ENCODE data around the gene SYS1.

DNA sequence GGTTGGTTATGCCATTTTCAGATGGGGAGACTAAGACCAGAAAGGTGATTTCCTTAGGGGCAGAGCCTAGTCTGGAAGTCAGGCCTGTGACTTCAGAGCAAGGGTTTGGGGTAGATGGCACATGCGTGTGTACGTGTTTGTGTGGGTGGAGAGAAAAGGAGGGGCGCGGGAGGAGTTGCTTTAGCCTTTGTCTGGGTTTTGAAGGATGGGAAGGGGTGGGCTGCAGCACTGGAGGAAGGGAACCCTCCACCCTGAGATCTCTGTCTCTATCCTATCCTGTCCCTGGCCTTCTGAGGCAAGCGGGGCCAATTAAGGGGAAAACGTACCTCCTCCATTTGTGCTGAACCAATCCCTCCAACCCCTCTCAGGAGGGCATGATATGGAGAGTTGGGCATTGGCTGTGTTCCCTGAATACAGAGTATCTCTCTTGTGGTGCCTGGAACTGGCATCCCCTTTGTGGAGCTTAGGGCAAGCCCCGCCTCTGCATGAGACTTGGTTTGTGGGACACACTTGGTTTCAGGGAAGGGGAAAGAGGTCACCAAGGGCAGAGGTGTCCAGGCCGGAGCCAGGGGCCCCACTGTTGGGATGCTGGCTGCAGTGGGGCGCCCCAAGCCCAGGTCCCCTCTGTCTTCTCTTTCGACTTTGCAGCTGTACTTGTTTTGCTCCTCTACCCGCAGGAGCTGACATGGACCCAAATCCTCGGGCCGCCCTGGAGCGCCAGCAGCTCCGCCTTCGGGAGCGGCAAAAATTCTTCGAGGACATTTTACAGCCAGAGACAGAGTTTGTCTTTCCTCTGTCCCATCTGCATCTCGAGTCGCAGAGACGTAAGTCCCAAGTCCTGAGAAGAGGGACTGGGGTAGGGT, 45.1 kb downstream of the SYS1 start, which contains the start of gene DBNDD2:
- TF ChIP-seq, protein P1, sequence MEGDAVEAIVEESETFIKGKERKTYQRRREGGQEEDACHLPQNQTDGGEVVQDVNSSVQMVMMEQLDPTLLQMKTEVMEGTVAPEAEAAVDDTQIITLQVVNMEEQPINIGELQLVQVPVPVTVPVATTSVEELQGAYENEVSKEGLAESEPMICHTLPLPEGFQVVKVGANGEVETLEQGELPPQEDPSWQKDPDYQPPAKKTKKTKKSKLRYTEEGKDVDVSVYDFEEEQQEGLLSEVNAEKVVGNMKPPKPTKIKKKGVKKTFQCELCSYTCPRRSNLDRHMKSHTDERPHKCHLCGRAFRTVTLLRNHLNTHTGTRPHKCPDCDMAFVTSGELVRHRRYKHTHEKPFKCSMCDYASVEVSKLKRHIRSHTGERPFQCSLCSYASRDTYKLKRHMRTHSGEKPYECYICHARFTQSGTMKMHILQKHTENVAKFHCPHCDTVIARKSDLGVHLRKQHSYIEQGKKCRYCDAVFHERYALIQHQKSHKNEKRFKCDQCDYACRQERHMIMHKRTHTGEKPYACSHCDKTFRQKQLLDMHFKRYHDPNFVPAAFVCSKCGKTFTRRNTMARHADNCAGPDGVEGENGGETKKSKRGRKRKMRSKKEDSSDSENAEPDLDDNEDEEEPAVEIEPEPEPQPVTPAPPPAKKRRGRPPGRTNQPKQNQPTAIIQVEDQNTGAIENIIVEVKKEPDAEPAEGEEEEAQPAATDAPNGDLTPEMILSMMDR (conservative IDR thresholded peaks at IDR 0.05 in 1 of 2, IDR thresholded peaks at IDR 0.05 in 1 of 2; ENCODE audit: extremely low read depth in 1 of 2, insufficient read depth in 1 of 2, low read depth in 1 of 2, low read length in 2 of 2), result no peak
- TF ChIP-seq EZH2 (IDR thresholded peaks at IDR 0.05; ENCODE audit: borderline replicate concordance, low read length), result no peak

Measured in mammary epithelial cell (primary cell).